Hypothalamus (tissue), 51 donors: ENCODE measurements around the gene TLR6.
A peak's percentile ranks its signal among the peaks of the same experiment; 100 is the strongest.

Experiments
- DNase-seq, 51 donors: peaks; one replicate each; lab custom pipeline; 2025; lab: John Stamatoyannopoulos, UW

The TLR6 gene

DNA sequence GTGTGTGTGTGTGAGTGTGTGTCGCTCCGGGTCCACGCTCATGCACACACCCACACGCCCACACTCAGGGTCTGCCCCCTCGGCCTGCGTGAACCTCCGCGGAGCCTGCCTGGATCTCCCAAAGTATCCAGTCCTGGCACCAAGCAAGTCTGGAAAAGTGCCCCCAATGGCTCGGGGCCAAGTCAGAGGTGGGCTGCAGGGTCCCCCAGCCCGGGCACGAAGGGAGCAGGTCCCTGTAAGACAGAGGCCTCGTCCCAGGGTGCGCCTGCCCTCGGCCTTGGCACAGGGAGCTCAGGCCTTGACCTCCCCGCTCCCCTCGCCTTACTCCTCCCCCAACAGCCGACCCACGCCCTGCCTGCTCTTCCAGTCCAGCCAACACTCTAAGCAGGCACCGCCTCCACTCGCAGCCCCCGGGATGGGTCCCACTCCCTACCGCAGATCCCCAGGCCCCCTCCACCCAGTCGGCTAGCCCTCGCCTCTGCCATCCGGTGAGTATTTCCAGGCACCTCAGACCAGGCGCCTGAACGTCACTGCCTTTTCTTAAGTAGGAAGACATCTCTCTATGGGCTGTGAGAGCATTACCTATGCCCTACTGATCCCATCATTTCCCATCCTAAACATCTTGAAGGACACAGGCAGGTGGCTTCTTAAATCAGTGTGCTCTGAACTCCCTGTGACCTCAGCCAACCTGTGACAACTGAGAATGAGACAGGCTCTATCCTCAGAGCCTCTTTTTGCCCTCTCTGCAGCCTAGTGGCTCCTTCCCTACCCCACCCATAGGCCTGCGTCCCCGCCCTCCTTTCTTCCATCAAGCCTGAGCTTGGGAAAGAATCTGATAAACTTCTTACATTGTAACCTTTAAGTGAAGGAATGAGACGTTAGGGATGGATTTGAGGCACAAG, 11.7 kb upstream of the TLR6 start:
- peak in 11 of 51 donors; percentile 26 to 55 (median 35) for DNase-seq

DNA sequence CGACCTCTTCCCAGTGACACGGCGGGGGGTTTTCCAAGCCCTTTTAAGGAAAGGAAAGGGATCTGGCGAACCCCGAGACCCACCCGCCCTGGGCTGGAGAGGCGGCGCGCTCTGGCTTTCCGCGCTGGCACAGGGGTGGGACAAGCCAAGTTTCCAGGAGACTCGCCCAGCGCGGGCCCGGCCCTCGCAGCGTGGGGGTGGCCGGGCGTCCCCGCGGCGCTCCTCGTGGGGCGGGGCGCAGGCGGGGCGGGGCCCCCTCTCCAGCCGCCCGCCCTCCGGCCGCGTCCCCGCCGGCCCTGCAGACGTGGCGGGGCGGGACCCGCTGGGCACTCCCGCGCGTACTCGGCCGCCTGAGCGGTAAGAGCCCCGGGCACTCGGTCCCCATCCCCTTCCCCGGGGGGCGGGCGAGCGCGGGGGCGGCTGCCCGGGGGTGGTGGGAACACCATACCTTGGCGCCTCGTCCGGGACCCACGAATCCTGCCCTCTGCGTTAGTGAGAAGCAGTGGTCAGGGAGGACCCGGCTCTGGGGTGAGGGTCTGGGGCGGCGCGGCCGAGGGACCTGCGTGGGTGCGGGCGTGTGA, 11.0 kb upstream of the TLR6 start, which contains the start of gene FAM114A1:
TSS of gene FAM114A1 (plus strand) at position 329 of the 581 bp plus-strand sequence. CDS start 10,273 bp downstream, outside the sequence.
- peak in 46 of 51 donors; percentile 14 to 82 (median 55) for DNase-seq

DNA sequence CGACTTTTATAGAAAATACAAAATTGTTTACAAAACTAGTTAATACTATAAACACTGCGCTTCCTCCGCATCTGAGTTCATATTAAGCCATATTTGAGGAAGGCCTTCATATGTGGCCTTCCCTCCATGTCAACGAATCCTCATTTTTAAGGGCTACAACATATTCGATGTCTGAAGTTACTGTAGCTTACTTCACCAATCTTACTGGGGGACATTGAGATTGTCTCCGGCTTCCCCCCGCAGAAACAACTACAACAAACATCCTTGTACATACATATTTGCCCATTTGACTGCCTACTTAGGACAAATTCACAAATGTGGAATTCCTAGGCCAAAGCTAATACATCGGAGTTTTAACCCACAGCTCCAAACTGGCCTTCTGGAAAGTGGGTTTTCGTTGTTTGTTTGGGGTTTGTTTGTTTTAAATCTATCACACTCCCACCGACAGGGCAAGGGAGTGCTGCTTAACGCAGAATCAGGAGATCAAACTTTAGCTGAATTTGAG, 10.4 kb upstream of the TLR6 start:
- DNase-seq: no peak

DNA sequence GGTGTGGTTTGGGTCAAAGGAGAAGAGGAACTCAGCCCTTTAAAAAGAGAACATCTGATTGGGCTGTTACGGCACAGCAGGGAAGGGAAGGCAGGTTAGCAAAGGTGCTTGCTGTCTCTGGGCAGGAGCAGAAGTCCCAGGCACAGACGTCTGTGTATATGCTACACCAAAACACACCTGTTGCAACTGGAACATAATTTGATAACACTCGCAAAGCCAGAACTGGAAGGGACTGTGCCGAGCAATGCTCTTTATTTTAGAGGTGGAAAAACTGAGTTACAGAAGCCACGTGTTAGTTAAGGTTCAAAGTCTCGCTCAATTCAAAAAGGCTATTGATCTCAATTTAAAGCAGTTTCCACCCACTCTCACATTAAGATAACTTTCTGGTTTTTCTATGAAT, 8.8 kb upstream of the TLR6 start:
- DNase-seq: no peak

DNA sequence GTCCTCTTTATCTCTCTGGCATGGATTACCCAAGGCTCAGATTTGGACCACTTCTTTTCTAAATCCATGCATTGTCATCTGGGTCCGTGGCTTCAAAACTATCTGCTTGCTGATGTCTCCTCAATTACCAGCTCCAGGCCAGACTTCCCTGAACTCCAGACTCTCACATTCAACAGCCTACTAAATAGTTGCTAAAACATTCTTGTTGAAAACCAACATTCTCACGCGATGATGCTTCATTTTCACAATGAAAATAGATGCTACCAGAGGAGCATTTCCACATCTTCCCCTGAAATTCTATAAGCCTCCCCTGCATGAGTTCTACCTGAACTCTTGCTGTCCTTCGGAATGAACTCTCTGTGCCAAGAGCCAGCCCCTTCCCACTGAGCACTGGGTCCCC, 5.2 kb upstream of the TLR6 start:
- DNase-seq: no peak

DNA sequence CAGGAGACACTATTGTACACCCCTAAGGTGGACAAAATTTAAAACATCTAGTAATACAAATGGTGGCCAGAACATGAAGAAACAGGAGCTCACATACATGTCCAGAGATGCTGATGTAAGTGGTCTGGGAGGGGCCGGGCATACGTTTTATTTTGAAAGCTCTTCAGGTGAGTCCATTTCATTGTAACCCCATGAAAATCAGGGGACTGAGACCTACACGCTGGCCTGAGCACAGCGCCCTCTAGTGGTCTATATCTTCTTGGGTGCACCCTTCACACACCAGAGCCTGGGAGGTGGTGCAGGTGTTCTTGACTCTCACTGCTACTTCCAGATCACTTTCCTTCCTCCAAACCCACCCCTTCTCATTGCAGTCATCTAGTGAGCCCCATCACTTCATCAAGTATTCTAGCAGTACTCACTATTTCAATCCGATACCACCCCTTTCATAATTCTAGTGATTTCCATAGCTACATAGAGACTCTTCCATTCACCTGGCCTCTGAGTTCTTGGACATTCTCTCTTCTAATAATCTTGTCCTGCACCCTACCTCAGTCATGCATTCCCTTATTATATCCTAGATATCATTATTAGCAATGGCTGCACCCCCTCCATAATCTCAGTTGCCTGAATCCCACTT, 4.3 kb upstream of the TLR6 start:
- DNase-seq: peak in 1 of 51 donors; percentile 13

DNA sequence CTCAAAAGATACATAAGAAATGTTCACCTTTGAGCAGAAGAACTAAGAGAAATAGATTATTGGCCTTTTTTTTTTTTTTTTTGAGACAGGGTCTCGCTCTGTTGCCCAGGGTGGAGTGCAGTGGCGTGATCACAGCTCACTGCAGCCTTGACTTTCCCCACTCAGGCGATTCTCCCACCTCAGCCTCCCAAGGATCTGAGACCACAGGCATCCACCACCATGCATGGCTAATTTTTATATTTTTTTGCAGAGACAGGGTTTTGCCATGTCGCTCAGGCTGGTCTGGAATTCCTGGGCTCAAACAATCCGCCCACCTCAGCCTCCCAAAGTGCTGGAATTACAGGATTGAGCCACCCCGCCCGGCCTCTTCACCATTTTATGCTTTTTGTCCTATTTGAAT, 2.9 kb upstream of the TLR6 start:
- DNase-seq: no peak

DNA sequence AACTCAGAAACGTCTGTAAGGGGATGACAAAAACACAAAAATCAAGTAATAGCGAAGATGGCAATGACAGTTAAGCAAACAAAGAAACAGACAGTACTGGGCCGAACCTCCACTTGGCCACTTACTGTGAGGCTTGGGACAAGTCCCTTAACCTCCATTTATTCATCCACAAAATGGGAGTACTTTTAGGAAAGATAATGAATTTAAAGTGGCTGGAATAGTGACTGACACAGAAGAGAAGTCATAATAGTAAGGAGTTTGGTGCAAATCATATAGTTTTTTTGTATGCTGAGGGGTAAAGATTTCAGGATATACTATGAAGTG, 1.4 kb upstream of the TLR6 start:
- no peak for DNase-seq

DNA sequence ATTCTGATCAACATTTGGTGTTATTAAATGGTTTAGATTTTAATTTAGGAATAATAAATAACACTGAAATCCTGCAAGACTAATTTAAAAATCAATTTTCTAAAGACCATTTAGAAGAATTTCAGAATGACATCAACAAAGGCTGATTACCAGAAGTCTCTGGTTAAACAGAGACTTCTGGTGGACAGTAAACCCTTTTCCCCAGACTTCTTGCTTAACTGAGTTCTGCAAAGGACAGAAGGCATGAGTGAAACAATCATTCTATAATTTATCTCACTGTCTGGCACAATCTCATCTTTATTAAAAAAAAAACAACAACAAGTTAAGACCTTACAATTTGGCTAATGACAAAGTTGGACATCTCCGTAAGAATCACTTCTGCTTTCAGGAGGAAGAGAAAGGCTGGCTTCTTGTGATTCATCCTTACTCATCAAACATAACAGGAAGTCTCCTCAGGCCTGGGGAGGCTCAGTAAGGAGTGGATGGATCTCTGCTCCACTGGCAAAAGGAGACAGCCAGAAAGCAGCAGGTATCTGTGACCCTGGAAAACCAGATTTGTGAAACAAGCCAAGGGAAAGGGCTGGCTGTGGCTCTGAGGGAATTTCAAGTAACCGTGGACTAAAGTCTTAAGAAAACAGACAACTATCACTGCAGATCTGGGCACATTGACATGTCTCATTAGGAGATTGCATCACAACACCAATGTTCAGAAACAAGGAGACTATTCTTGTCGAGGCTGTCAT, 908 bp upstream of the TLR6 start:
- peak in 10 of 51 donors; percentile 4 to 81 (median 13) for DNase-seq

DNA sequence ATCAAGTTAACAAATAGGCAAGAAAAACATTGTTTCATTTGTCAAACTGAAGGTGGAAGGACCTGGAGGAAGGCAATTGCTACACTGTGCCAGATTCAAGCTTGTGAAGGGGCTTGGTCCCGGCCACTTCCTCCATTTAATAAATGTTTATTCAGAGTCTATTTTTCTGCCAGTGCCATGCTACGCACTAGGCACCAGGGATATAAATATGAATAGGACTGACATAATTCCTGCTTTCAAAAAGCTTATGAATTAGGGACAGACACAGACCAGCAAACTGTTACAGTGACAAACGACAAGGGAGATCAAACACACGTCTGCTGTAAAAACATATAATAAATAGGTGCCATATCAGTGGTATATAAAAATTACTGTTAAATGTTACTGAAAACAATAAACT, 571 bp downstream of the TLR6 start:
- DNase-seq: no peak

DNA sequence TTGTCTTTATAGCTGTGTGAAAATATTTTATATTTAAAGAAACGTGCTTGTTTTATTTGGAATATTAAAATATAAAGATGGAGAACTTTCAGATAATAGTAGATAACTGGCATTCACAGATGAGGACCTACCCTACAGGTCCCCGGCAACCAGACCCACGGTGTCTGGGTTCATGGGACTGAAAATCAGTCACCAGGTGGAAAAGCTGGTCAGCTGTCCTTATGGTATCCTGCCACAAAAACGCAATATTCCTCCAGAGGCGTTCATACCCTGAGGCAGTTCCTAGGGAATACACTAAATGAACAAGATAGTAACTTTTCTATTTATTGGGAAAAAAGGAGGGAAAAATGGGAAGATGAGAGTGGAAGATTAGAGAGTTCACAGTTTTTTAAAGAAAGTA, 1.2 kb downstream of the TLR6 start:
- DNase-seq: no peak

DNA sequence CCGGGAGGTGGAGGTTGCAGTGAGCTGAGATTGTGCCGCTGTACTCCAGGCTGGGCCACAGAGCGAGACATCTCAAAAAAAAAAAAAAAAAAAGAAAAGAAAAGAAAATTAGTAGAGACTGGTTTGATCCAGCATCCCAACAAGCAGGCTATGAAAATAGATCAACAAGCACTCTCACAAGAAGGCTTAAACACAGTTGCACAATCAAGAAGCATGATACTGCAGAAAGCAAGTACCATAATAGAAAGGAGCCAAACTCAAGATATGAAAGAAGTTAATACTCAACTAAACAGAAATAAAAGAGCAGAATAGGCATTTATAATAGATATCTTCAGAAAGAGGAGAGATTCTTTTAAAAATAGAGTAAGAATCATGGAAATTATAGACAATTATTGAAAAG, 10.6 kb downstream of the TLR6 start:
- DNase-seq: no peak

DNA sequence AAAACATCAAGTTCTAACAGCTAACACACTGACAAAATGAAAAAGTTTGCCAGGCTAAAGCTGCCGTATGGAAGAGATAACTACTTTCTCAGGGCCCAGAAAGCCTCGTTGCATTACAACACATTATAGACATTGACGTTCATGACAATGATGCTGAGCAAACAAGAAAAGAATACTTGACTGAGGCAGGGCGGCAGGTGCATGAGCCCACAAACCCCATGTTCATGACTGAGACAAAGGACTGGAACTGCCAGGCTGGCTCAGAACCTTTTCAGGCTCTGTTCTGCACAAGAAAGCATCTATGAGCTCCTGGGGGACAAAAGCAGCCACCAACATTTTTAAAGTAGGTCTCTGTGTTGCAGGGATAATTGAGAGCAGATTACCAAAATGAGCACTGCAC, 13.6 kb downstream of the TLR6 start:
- DNase-seq: no peak

DNA sequence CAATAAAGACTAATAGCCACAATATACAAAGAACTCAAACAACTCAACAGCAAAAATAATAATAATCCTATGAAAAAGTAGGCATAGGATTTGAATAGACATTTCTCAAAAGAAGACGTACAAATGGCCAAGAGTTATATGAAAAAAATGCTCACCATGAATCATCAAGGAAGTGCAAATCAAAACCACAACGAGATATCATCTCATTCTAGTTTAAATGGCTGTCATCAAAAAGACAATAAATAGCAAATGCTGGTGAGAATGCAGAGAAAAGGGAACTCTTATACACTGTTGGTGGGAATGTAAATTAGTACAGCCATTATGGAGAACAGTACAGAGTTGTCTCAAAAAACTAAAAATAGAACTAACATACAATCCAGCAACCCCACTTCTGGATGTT, 18.8 kb downstream of the TLR6 start:
- DNase-seq: no peak

DNA sequence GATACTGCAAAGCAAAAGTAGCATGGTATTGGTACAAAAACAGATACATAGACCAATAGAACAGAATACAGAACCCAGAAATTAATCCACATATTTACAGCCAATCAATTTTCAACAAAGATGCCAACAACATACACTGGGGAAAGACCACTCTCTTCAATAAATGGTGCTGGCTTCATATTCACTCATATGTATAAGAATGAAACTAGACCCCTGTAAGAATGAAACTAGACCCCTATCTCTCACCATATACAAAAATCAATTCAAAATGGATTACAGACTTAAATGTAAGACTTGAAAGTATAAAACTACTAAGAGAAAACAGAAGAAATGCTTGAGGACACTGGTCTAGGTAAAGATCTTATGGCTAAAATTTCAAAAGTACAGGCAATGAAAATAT, 19.3 kb downstream of the TLR6 start:
- no peak for DNase-seq

DNA sequence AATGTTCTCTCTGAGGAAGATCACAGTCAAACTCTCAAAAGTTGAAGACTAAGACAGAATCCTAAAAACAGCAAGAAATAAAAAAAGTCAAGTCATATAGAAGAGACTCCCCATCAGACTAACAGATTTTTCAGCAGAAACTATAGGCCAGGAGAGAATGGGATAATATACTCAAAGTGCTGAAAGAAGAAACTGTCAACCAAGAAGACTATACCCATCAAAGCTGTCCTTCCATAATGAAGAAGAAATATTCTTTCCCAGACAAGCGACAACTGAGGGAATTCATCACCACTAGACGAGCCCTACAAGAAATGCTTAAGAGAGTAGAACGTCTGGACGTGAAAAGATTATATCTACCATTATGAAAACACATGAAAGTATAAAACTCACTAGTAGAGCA, 22.0 kb downstream of the TLR6 start:
- no peak for DNase-seq

DNA sequence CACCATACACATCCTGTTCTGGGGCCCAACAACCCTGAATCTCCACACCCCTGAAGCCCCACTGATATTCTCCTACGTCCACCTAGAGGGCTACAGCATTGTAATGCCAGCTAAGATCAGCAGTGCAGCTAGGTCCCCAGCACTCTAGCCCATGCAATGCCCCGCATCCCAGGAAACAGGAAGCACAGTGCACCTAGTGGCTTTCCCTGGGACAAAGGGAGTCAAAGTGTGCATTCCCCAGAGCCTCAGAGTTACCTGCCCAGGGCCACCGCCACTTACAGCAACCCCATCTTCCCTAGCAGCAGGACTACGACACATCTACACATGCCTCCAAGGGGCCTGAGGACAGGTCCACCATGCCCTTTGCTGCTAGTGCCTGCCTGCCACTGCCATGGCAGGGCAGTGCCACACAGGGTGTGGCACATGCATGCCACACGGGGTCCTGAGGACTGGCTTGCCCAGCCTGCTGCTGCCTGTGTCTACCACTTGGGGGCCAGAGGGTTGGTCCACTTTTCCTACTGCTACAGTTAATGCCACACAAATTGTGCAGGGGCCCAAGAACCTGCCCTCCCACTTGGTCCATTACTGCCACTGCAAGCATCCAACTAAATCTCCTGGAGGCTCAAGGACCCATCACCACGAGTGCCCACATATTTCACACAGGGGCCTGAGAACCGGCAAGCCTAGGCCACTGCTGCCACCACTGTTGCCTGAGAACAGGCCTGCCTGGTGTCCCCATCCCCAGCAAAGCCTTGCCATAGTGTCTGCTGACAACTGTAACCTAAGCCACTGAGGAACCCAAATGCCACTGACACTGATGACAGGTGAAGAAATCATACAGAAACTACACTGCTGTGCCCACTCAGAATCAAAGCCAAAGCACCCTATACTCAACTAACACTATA, 23.7 kb downstream of the TLR6 start:
- DNase-seq: no peak

DNA sequence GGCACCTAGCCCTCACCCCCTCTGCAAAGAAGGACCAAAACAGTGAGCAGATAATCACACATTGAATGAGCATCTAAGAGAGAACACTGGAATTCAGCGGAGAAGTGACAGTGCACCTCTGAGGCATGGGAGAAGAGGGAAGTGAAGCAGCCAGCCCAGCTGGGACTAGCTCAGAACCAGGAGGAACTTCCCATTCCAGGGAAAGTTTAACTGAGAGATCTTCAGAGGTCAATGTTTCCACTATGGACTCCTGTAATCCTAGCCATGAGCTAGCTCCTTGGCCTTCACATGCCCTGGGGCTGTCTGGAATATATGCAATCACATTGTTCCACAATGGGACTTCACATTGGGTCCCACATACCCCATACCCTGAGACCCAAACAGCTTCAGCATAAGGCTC, 24.4 kb downstream of the TLR6 start:
- DNase-seq: no peak

DNA sequence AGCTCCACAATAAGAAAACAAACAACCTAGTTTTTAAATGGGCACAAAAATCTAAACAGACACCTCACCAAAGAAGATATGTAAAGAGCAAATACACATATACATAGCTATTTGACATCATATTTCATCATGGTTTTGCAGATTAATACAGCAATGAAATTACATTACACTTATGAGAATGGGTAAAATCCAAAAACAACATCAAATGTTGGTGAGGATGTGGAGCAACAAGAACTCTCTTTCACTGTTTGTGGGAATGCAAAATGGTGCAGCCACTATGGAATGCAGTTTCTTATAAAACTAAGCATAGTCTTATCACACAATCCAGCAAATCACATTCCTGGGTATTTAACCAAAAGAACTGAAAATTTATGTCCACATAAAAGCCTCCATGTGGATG, 25.0 kb downstream of the TLR6 start:
- DNase-seq: no peak

DNA sequence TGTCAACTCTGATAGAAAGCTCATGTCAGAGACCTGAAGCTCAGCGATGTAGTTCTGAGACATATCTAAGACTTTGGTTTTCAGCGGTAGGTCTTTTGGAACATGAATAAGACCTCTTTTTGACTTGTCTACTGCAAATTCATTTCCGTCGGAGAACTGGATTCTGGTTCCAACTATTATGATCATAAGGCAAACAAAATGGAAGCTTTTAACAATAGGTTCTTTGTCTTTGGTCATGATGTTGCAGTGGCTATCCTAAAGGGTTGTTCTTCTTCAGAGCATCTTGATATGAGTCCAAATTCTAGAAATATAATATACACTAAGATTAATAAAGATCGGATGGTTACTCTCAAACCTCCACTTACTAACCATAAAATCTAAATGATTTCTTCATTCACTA, 27.4 kb downstream of the TLR6 start:
- no peak for DNase-seq
